GM18505 (cell line): ENCODE data around the gene ATPAF2.

Source experiments
- ATAC-seq: cut with Tn5 transposase; IDR thresholded peaks from one replicate; pipeline ENCODE4 v1.9.1; 2021; ENCODE audit not compliant: unreplicated experiment
- POLR2A ChIP-seq: IDR thresholded peaks from 4 replicates; pipeline ENCODE4 v1.6.1; 2011; ENCODE audit warnings: borderline replicate concordance; ENCODE audit not compliant: insufficient read depth, insufficient read length; ENCODE audit errors: extremely low read depth

ATPAF2 gene

DNA sequence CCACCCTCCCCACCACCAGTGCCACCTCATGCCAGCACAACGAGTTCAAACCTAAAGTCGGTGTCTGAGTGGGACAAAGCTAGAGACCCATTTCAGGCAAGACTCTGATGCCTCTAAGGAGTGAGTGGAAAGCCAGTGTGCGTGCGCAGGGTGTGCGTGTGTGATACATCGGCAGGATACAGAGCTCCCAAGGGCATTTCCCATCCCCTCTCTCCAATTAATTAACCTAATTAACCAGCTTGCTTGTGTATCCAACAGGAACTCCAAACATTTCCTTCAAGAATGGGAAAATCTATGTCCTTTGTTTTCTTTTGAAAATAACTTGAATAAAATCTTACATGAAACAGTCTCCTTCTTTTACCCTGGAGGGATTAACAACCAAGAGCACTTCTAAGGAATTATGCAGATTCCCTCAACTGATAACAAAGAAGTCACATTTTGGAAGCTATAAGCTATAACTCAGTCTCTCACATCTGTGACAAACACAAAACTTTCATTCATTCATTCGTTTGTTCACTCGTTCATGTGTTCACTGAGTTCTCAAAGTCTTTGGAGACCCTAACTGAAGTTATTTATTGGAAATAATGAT lies 9.9 kb downstream of the ATPAF2 start:
- TF ChIP-seq POLR2A, result no peak
- ATAC-seq, result no peak

DNA sequence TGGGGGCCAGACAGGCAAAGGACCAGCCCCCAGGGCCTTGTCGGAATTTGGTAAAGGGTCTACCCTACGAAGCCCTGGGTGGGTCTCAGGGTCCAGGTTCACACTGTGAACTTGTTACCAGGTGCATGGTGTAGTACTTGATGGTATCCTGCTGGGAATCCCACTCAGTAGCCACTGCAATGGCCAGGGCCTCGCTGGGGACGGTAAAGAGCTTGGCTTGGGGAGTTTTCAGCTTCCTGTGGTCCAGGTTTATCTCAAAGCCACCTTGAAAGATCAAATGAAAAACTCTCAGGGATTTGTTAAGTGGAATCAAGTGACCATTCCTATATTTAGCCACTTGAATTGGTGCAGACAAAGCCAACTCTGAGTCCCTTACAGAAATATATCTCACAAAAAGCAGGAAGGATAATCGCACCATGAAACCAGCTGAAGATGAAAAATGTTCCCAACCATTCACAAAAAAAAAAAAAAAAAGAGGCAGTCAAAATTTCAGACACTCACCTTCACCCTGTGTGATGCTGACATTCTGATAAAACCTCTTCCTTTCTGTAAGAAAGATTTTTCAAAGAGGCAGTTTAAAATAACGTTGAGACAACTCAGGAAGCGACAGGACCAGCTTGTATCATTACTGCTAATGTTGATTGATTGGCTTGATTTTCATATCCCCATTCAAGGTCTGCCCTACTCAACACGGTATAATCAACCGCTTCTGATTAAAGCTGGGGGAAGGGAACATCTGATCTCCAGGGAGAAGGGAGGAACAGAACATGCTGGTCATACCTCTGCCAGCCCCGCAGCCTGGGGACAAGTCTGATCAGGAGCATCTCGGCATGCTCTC lies 10.6 kb downstream of the ATPAF2 start:
- no peak for TF ChIP-seq POLR2A

DNA sequence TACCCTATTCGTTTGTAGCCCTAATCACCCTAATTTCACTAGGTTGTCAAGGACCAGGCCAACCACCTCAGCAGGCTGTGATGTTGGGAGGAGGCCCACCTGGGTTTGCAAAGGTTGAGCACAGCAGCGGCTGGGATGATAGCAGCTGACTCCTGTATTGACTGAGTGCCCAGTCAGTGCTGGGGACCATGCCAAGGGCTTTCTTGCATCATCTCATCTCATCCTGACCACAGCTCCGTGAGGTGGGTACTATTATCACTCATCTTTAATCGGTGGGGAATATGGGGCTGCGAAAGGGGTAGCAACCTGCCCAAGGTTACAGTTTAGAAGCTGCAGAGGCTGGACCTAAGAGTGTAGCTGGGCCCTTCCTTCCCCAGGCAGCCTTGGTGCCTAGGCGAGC lies 11.7 kb downstream of the ATPAF2 start:
- no peak for TF ChIP-seq POLR2A
- ATAC-seq, result no peak

More for the DNA sequence above, 10.6 kb downstream of the ATPAF2 start:
- no peak for ATAC-seq

DNA sequence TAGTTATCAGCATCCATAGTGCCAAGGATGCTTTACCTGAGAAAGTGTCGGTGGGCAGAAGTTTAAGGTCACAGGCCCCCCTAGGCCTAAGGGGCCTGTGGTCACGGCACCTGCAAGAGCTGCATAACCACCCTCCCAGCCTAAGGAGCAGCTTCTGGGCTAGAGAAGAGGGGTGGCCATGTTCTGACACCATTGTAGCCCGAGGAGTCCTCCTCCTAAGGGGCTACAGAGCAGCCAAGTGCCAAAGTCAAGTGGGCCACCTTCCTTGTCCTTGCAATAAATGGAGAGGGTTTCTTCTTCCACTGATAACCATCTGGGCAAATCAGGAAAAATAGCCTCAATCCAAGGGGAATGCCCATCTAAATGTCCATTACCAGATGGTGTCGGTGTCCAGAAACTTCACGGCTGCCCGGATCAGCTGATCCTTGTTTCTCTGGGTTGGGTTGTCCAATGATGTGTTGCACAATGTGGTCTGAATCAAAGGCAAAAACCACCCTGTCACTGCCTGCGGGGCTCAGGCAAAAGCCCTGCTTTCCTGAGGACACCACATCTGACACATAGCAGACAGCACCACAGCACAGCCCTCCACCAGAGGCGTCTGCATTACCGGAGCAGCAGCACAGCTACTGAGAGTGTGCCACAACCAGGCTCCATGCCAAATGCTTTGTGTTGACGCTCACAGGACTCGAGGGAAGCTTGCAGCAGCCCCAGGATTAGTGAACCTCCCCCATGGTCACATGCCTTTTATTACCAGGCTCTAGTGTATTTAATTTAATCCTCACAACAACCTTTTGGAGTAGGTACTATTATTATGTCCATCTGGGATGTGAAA lies 12.8 kb downstream of the ATPAF2 start:
- no peak for ATAC-seq
- TF ChIP-seq POLR2A, result no peak

DNA sequence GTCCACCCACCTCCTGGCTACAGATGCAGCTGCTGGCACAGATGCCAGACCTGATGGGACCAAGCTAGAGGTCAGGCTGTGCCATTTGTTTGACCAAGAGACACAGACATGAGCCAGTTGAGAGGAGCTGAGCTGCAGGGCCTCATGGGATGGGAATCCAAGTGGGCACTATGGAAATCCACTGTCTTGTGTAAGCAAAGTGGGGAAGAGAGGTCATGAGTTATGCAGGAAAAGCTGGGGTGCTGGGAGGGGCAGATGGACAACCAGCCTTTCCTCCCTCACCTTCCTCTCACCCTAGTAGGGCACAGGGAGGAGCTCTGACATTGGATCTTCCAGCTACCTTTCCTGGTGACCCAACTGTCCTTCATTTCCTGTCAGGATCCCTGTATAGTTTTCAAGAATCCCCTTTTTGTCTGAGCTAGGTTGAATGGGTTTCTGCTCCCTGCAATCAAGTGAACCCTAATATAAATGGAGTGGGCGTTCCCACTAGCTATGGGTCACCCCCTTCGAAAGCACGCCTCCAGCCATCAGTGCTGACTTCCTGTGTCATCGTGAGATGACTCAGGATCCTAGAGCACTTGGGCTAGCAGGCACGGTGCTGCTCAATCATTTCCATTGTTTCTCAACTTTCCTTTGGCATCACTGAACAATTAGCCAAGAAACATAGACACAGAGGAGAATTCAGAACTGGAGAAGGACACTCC lies 13.6 kb downstream of the ATPAF2 start:
- TF ChIP-seq POLR2A, result no peak
- no peak for ATAC-seq

DNA sequence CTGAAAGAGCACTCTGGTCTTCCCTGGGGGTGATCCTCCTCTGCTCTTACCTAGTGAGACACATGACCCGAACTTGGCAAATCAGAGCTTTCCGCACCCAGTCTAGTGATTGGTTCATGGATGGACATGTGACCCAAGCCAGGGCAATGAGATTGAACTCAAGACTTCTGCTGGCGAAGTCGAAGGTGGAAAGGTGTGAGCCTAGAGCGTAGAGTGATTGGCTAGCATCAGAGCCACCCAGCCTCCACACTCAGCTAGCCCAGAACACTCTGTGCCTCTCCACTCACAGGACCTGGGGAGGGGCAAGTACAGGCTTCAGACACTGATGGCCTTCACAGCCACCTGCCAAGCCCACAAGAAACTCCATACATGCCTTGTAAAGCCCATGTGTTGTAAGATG lies 17.6 kb downstream of the ATPAF2 start:
- ATAC-seq, result no peak

DNA sequence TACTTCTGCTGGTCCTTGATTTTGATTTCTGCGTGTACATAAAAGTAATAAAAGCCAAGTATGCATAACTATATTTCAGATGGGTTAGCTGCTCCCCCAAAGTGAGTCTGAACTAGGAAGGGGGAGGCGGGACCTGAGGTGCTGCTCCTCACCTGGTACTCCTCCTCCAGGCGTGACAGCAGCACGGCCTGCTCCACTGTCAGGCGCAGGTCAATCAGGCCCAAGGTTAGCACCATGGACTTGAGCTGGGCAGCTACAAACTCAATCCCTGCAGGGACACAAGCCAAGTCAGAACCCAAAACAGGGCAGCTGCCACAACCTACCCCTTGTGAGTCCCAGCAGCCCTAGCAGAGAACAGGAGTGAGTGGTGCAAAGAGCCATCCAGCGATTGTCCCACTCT lies 18.0 kb downstream of the ATPAF2 start:
- TF ChIP-seq POLR2A, result no peak
- ATAC-seq, result no peak

More for the DNA sequence above, 17.6 kb downstream of the ATPAF2 start:
- TF ChIP-seq POLR2A, result no peak

DNA sequence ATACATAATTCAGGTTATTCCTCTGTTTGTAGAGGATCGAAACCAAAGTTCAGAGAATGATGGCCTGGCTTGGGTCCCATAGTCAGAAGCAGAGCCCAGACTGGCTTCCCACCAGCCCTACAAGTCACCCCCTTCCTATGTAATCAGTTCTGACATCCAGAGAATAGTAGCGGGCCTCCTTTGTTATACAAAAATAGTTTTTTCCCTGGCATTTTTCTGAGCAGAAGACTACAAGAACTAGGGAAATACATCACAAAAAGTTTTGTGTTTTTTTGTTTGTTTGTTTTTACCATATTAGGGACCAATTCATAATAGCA lies 19.2 kb downstream of the ATPAF2 start:
- no peak for ATAC-seq
- TF ChIP-seq POLR2A, result no peak

DNA sequence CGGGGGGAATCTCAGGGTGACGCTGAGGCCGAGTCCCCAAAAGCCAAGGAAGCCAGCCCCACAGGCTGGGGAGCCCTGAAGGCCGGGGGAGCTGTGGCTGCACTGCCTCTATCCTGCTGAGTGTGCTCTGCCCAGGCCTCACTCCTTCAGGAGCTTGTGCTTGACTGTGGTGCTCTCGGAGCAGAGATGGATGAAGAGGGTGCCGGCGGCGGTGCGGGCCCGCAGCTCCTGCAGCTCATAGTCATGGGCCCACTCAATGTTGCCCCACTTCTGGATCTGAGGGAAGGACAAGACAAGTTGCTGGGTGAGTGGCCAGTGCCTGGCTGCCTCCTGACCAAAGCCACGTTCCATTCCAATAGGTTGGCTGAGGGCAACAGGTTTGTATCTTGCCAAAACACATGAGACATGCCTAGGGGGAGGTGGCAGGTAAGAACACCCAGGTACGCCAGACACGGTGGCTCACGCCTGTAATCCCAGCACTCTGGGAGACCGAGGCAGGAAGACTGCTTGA lies 20.5 kb downstream of the ATPAF2 start:
- no peak for ATAC-seq
- no peak for TF ChIP-seq POLR2A

DNA sequence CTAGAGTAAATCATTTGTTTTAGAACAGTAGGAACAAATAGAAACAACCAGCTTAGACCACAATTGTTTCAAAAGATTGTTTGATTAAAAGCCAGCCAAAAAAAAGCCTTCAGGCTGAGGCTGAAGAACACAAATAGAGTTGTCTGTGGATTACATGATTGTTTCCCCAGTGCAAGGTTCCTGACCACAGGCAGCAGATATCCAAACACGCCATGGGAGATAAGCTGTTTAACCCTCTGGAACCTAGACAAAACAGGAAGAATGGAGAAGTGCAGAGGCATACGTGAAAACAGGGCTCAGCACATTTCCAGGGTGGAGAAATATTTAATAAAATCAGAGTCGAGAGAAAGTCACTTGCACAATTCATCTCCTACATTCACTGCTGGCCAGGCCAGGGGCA lies 21.0 kb downstream of the ATPAF2 start:
- ATAC-seq, result no peak
- no peak for TF ChIP-seq POLR2A

DNA sequence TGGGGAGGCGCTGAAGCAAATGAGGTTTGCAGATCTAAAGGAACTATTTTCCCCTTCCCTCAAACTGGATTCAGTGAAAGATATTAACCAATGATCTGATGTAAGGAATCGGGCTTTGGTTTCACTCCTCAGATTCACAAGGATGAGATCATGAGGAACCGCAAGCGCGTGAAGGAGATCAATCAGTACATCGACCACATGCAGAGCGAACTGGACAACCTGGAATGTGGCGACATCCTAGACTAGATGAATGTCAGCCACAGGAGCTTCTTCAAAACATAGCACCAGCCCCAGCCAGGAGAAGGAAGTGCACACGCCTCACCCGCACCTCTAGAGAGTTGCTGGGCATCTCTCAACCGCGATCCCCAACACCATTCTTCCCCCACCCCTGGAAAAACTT lies 22.5 kb downstream of the ATPAF2 start:
- no peak for TF ChIP-seq POLR2A
- ATAC-seq, result no peak

DNA sequence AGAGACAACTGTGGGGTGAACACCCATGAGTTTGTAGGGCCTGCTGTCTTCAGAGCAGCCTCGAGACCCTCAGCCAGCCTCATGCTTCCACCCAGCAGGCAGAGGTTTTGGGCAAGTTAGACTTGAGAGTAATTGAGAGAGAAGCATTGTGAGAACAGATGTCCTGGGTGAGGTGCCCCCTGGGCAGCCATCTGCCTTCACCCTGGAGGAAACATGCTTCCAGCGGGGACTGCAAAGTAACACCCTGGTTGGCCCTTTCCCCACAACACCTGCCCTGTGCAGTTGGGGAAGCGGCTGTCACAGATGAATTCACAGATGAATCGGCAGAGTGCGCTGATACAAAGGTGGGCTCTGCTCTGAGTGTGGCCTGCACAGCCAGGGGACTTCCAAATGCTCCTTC lies 23.4 kb downstream of the ATPAF2 start:
- no peak for TF ChIP-seq POLR2A
- ATAC-seq, result no peak

DNA sequence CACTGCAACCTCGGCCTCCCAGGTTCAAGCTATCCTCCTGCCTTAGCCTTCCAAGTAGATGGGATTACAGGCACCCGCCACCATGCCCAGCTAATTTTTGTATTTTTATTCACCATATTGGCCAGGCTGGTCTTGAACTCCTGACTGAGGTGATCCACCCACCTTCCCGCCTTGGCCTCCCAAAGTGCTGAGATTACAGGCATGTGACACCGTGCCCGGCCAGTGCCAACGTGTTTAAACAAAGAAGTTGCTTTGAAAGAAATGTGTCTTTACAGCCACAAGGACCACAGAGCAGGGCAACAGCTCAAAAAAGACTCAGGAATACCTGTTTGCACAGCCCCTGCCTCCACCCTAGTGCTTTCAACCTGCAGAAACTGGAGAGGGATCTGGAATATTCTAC lies 25.0 kb downstream of the ATPAF2 start:
- TF ChIP-seq POLR2A, result no peak
- ATAC-seq, result no peak
